GM19372 (cell line): Measurements from ENCODE around the gene SIDT2.
"Not testable (repeated sequence)": the region's sequence is repeated elsewhere in the genome, so short reads cannot be mapped to it uniquely, and the experiment has no call there.

Experiments
- ATAC-seq: cut with Tn5 transposase; IDR thresholded peaks from one replicate; pipeline ENCODE4 v1.9.1; 2021; ENCODE audit warnings: mild to moderate bottlenecking, low read depth, moderate library complexity; ENCODE audit not compliant: unreplicated experiment

The SIDT2 gene

GRCh38 chr11:117201658-117202305 lies 23.2 kb downstream of the SIDT2 start:
- no peak for ATAC-seq

DNA sequence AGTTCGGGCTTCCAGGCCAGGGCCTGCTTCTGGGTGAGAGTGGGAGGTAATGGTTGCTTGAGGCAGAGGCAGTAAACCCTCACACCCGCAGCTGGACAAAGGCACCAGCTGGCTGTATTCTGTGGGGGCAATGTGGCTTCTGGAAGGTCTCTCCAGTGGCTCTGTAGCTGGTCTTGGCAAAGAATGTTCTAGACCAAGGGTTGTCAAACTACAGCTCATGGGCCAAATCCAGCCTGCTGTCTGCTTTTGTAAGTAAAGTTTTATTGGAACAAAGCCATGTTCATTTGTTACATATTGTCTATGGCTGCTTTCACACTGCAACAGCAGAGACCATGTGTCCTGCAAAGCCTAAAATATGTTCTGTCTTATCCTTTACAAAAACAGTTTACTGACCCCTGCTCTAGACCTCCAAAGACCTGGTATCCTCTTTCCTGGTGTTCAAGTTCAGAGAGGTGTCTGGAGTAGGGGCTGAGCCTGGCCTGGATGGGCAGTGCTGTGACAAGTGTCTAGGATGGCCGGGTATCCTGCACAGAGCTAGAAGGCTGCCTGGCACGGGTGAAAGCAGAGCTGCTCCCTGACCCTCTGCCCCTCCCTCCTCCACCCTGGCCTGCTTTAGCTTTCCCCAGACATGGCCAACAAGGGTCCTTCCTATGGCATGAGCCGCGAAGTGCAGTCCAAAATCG lies 24.0 kb downstream of the SIDT2 start:
- ATAC-seq, result no peak

DNA sequence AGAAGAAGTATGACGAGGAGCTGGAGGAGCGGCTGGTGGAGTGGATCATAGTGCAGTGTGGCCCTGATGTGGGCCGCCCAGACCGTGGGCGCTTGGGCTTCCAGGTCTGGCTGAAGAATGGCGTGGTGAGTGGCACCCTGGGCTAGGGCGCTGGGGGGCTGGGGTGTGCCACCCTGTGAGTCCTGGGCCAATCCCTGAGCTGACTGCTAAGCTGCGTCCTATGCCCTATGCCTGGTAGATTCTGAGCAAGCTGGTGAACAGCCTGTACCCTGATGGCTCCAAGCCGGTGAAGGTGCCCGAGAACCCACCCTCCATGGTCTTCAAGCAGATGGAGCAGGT lies 24.5 kb downstream of the SIDT2 start:
- no peak for ATAC-seq

GRCh38 chr11:117204283-117205080 lies 25.9 kb downstream of the SIDT2 start:
- no peak for ATAC-seq

DNA sequence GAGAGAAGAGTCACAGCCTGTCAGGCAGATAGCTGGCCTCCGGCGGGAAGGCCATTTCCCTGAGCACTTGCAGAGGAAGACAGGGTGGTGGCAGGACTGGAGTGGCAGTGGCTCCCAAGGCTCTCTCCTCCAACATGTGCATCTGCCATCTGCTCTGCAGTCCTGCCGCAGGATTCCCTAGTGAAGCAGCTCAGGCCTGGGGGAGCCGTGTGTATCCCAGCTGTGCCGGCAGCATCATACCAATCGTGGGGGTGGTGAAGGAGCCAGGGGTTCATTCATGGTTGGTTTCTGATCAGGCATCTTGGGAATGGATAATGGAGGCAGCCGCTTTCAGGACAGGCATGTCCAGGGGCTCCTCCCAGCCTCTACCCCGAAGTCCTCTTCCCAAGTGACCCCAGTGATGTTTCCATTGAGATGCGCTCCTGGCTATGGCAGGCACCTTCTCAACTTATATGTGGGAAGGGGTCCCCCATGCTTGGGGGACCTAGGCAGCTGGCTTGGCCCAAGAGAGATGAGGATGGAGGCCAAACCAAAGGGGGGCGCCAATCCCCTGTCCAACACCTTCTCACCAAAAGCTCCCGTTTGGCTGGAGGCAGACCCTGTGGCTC lies 26.8 kb downstream of the SIDT2 start:
- no peak for ATAC-seq

DNA sequence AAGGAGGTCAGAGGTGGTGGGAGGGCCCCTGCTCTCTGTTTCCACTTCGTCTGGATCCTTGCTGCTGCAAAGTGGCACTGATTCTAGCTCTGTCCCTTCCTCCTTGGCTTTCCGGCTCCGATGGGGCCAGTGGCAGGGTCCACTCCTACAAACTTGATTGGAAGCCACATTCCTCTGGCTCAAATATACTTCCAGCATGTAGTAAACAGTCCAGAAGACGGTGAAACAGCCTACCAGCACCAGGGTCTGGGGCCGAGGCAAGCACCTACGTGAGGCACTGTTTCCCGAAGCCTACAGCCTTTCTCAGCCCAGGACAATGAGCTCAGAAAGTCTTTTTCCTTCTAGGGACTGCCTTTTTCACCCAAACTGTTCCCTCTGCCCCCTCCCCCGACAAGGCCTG lies 27.6 kb downstream of the SIDT2 start:
- ATAC-seq, result not testable (repeated sequence)

- ATAC-seq, result not testable (repeated sequence)
Measured at GRCh38 chr11:117206859-117207258, 28.3 kb downstream of the SIDT2 start.

GRCh38 chr11:117207481-117207880 lies 28.9 kb downstream of the SIDT2 start:
- ATAC-seq, result not testable (repeated sequence)

- ATAC-seq, result not testable (repeated sequence)
Measured at GRCh38 chr11:117208710-117209109, 30.2 kb downstream of the SIDT2 start.

DNA sequence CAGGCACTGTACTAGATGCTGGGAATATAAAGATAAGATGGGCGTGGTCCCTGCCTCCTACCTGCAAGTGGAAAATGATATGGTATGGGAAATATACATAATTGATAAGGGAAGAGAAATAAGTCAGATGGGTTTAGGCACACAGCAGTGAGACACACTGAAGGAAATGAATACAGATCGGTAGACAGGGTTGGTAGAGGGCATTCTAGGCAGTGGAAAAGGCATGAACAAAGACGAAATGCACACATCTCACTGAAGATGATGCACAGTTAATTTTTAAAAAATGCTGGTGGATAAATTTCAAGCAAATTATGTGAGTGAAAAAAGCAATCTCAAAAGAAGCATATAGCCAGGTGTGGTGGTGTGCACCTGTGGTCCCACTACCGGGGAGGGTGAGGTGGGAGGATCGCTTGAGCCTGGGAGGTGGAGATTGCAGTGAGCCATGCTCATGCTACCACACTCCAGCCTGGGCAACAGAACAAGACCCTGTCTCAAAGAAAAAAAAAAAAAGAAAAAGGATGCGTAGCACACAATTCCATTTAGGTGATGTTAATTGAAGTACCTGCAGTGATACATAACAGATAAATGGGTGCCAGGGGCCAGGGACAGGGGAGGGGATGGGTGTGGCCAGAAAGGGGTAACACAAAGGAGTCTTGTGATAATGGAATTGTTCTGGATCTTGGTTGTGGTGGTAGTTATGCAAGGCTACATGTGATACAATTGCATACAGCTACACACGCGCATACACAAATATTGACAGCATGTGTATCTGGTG lies 31.0 kb downstream of the SIDT2 start:
- ATAC-seq, result not testable (repeated sequence)

DNA sequence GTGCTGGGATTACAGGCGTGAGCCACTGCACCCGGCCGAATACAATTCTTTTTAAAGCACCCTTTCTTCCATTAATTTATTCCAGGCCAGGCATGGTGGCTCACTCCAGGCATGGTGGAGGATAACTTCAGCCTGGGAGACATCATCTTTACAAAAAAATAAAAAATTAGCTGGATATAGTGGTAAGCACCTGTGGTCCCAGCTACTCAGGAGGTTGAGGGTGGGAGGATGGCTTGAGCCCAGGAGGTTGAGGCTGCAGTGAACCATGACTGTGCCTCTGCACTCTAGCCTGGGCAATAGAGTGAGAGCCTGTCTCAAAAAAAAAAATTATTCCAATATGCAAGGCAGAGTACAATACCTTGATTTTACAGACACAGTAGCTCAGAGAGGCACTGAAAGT lies 32.1 kb downstream of the SIDT2 start:
- ATAC-seq, result no peak

DNA sequence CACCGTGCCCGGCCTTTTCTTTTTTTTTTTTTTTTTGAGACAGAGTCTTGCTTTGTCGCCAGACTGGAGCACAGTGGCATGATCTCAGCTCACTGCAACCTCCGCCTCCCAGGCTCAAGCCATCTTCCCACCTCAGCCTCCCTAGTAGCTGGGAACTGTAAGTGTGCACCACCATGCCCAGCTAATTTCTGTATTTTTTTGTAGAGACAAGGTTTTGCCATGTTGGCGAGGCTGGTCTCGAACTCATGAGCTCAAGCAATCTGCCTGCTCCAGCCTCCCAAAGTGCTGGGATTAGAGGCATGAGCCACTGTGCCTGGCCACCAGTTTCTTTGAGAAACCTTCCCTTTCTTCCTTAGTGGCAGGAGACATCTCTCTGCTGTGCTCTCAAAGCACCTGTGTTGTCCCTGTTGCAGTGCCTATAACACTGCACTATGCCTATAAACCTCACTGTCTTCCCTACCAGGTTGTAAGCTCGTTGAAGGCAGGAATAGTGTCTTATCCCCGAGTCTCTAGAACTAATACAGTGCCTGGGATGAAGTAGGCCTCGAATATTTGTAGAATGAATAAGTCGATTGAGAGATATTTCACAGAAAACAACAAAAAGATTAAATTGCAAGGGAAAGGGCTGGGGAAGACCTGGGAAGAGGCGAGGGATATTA lies 34.3 kb downstream of the SIDT2 start:
- no peak for ATAC-seq

DNA sequence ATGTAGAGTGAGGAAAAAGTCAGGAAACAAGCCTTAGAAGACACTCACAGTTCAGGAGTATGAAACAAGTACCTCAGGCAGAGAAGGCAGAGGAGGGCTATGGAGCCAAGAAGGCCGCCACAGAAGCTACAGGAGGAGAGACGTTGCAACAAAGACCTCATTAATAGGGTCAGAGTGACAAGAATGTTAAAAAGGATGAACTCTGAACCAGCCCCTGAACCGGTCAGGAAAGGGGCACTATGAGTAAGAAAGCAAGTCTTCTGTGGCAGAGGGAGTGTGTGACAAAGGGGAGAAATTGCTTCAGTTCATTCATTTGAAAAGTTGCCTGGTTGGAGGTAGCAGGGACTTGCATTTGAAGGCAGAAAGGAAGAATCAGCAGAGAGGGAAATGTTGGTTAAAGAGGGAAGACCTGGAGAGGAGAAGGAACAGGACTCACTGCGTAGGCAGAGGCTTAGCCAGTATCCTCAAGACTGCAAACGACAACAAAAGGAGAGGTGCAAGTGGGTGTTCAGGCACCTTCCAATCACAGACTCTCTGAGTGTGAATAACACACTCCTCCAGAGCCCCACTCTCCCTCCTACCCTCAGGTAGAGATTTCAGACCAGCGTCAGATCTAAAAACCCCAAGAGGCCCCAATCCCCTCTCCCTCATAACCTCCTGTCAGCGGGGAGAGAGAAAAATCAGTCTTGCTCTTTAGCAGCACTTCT lies 36.0 kb downstream of the SIDT2 start:
- no peak for ATAC-seq

- no peak for ATAC-seq
Measured at GRCh38 chr11:117217141-117218084, 38.9 kb downstream of the SIDT2 start.

DNA sequence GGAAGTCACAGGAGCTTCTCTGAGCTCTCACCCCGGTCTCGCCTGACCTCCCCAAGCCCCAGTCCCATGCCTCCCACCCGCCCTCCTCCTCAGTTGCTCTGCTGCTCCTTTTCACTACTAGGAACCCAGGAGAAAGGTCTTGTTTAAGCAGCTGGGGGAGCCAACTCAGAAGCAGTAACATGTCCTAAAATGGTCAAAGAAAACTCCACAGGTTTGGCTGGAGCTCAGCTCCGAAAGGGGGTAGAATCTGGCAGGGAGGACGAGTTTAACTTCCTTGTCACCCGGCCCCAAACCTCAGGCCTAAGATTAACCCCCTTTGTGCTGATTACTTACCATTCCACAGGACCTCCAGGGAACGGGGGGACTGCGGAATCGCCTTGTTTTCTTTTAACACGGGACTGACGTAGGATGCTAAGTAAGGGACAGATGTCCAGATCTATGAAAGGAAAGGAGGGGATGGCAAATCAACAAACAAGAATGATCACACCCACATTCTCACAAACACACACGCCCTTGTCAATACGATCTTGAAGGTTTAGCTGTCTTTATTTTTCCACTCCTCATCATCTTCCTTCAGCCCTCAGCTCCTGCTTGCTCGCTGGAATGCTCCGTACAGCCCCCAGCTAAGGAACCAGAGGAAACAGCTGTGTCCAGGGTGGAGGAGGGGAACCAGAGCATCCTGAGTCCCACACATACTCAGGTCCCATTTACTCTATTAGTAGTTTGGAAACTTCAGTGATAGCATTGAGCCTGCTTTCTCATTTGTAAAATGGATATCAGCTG lies 39.8 kb downstream of the SIDT2 start:
- ATAC-seq, result no peak

DNA sequence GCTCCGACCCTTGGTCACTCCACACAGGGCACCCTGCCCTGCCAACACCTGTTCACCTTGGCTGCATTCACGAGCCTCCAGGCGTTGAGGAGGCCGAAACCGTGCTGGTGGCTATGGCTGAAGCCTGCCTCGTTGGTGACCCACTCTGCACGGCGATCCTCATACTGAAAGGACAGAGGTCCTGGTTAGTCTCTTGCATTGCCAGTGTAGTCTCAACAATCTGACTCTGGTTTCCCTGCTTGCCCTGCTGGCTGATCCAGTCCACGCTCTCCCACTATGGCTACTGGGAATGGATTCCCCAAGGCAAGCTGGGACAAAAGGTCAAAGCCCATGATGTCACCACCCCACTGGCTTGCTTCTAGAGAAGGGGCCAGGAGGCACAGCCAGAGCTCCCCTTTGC lies 40.5 kb downstream of the SIDT2 start:
- ATAC-seq, result no peak

- ATAC-seq, result no peak
Measured at GRCh38 chr11:117219455-117219854, 40.9 kb downstream of the SIDT2 start.
